HEK293 (cell line): ENCODE measurements around the gene CXCL16.

Experiments used
- CTCF ChIA-PET: fragments of 350-600 bp; formaldehyde crosslinking; extraction: SDS; loops from one replicate; lab custom pipeline; 2021; ENCODE audit warnings: antibody characterized with exemption; lab: Yijun Ruan, JAX
- POLR2A ChIA-PET: fragments of 300-600 bp; formaldehyde crosslinking; extraction: SDS; loops from one replicate; lab custom pipeline; 2020; ENCODE audit warnings: antibody characterized with exemption, inconsistent platforms; lab: Yijun Ruan, JAX
- H3K27ac ChIP-seq: fragments of 200-500 bp; sonication (Bioruptor generic); 2 replicates; pipeline ENCODE4 v1.5.1; 2014; ENCODE audit warnings: low read depth, low read length, control low read depth, inconsistent platforms; ENCODE audit errors: extremely low read depth
- H3K36me3 ChIP-seq, 2 experiments: fragments of 200-500 bp in 1 of 2; sonication (Bioruptor generic) in 1 of 2; 1 replicate in 1 of 2; 2 replicates in 1 of 2; pipeline ENCODE4 v1.5.1; 2014 to 2017; ENCODE audit warnings: inconsistent platforms in 2 of 2, low read length in 2 of 2; ENCODE audit not compliant: control insufficient read depth in 2 of 2, insufficient read depth in 1 of 2
- H3K4me1 ChIP-seq: fragments of 200-500 bp; sonication (Bioruptor generic); 2 replicates; pipeline ENCODE4 v1.5.1; 2014; ENCODE audit warnings: mild to moderate bottlenecking, low read length, inconsistent platforms; ENCODE audit not compliant: control insufficient read depth, insufficient read depth
- H3K4me3 ChIP-seq: 2 replicates; pipeline ENCODE4 v1.5.1; 2011; ENCODE audit warnings: low read depth, mild to moderate bottlenecking, control low read depth, low read length, moderate library complexity
- H3K9me3 ChIP-seq: fragments of 200-500 bp; sonication (Bioruptor generic); 2 replicates; pipeline ENCODE4 v1.5.1; 2014; ENCODE audit warnings: low read depth, low read length, inconsistent platforms; ENCODE audit not compliant: control insufficient read depth, insufficient read depth
- FEZF1 ChIP-seq: fragments of 450-650 bp; formaldehyde crosslinking; IDR thresholded peaks from 2 replicates; pipeline ENCODE4 v1.5.1; 2016; ENCODE audit warnings: missing biosample characterization, missing genetic modification characterization
- HOXA7 ChIP-seq: sonication (generic); formaldehyde crosslinking; IDR thresholded peaks from 2 replicates; pipeline ENCODE4 v1.8.1; 2022; ENCODE audit warnings: missing genetic modification reagents, borderline replicate concordance
- KLF7 ChIP-seq: fragments of 450-650 bp; formaldehyde crosslinking; IDR thresholded peaks from 2 replicates; pipeline ENCODE4 v1.5.1; 2016; ENCODE audit warnings: missing biosample characterization, missing genetic modification characterization, borderline replicate concordance
- MZF1 ChIP-seq: fragments of 450-650 bp; formaldehyde crosslinking; IDR thresholded peaks from 2 replicates; pipeline ENCODE4 v1.5.1; 2017; ENCODE audit warnings: missing biosample characterization, missing genetic modification characterization, borderline replicate concordance
- ZBTB1 ChIP-seq: fragments of 450-650 bp; formaldehyde crosslinking; IDR thresholded peaks from 2 replicates; pipeline ENCODE4 v1.5.1; 2016; ENCODE audit warnings: missing biosample characterization, missing genetic modification characterization
- ZBTB26 ChIP-seq: fragments of 450-650 bp; formaldehyde crosslinking; optimal IDR thresholded peaks from 2 replicates; pipeline ENCODE3; 2016; ENCODE audit warnings: missing biosample characterization, mild to moderate bottlenecking, missing genetic modification characterization
- ZBTB48 ChIP-seq: fragments of 450-650 bp; formaldehyde crosslinking; IDR thresholded peaks from 2 replicates; pipeline ENCODE4 v1.5.1; 2016; ENCODE audit warnings: missing biosample characterization, missing genetic modification characterization
- ZBTB7A ChIP-seq: fragments of 450-650 bp; formaldehyde crosslinking; IDR thresholded peaks from 2 replicates; pipeline ENCODE4 v1.5.1; 2016; ENCODE audit warnings: low read depth, missing biosample characterization, missing genetic modification characterization
- ZBTB8A ChIP-seq: fragments of 450-650 bp; formaldehyde crosslinking; IDR thresholded peaks from 2 replicates; pipeline ENCODE4 v1.5.1; 2016; ENCODE audit warnings: missing biosample characterization, missing genetic modification characterization
- ZFP41 ChIP-seq: fragments of 450-650 bp; formaldehyde crosslinking; IDR thresholded peaks from 2 replicates; pipeline ENCODE4 v1.5.1; 2016; ENCODE audit warnings: missing biosample characterization, missing genetic modification characterization, borderline replicate concordance
- ZNF266 ChIP-seq: fragments of 450-650 bp; formaldehyde crosslinking; IDR thresholded peaks from 2 replicates; pipeline ENCODE4 v1.5.1; 2016; ENCODE audit warnings: missing biosample characterization, missing genetic modification characterization, low read depth
- ZNF473 ChIP-seq: fragments of 450-650 bp; formaldehyde crosslinking; IDR thresholded peaks from 2 replicates; pipeline ENCODE4 v1.5.1; 2017; ENCODE audit warnings: missing biosample characterization, missing genetic modification characterization
- ZNF48 ChIP-seq: fragments of 450-650 bp; formaldehyde crosslinking; IDR thresholded peaks from 2 replicates; pipeline ENCODE4 v1.5.1; 2016; ENCODE audit warnings: missing biosample characterization, missing genetic modification characterization
- ZNF510 ChIP-seq: fragments of 450-650 bp; formaldehyde crosslinking; IDR thresholded peaks from 2 replicates; pipeline ENCODE4 v1.5.1; 2018; ENCODE audit warnings: mild to moderate bottlenecking, missing genetic modification characterization, missing biosample characterization; ENCODE audit not compliant: insufficient replicate concordance
- ZNF521 ChIP-seq: fragments of 450-650 bp; formaldehyde crosslinking; IDR thresholded peaks from 2 replicates; pipeline ENCODE4 v1.5.1; 2017; ENCODE audit warnings: missing biosample characterization, mild to moderate bottlenecking, missing genetic modification characterization
- ZNF529 ChIP-seq: fragments of 450-650 bp; formaldehyde crosslinking; IDR thresholded peaks from 2 replicates; pipeline ENCODE4 v1.5.1; 2017; ENCODE audit warnings: missing genetic modification characterization, missing biosample characterization; ENCODE audit not compliant: insufficient replicate concordance
- ZXDB ChIP-seq: fragments of 450-650 bp; formaldehyde crosslinking; IDR thresholded peaks from 2 replicates; pipeline ENCODE4 v1.5.1; 2016; ENCODE audit warnings: missing biosample characterization, missing genetic modification characterization
- TF ChIP-seq, protein P1 (sequence below): fragments of 450-650 bp; formaldehyde crosslinking; IDR thresholded peaks from 2 replicates; pipeline ENCODE4 v1.5.1; 2017; ENCODE audit warnings: missing biosample characterization, mild to moderate bottlenecking, missing genetic modification characterization, moderate library complexity
- TF ChIP-seq, protein P2 (sequence below): fragments of 450-650 bp; formaldehyde crosslinking; IDR thresholded peaks from 2 replicates; pipeline ENCODE4 v1.5.1; 2016; ENCODE audit warnings: missing biosample characterization, missing genetic modification characterization

The CXCL16 gene

GRCh38 chr17:4743898-4744297, 4.2 kb upstream of the CXCL16 start:
- Histone ChIP-seq H3K27ac (no peak overlapping the region), H3K36me3 (no peaks in the 10 kb centered on the region), H3K4me1 (peaks cover 4% of the 10 kb centered on the region)
- POLR2A ChIA-PET, result interaction anchor here (1.1 kb wide), 1 partner anchor 12 kb away, joined by 3 read pairs; no protein-coding TSS in a partner anchor
- TF ChIP-seq KLF7 (tag by site-specific recombination) (no peak), ZBTB8A (tag by site-specific recombination) (no peak), ZFP41 (no peak), MZF1 (tag by site-specific recombination) (no peak), ZNF521 (tag by site-specific recombination) (no peak)
- TF ChIP-seq, protein P1, sequence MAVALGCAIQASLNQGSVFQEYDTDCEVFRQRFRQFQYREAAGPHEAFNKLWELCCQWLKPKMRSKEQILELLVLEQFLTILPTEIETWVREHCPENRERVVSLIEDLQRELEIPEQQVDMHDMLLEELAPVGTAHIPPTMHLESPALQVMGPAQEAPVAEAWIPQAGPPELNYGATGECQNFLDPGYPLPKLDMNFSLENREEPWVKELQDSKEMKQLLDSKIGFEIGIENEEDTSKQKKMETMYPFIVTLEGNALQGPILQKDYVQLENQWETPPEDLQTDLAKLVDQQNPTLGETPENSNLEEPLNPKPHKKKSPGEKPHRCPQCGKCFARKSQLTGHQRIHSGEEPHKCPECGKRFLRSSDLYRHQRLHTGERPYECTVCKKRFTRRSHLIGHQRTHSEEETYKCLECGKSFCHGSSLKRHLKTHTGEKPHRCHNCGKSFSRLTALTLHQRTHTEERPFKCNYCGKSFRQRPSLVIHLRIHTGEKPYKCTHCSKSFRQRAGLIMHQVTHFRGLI (tag by site-specific recombination), result no peak
- TF ChIP-seq, all 188 proteins: peak for 0
- CTCF ChIA-PET, result interaction anchor here (0.8 to 0.9 kb wide), 2 partner anchors 20 to 46 kb away, joined by 3 read pairs; no protein-coding TSS in a partner anchor
- H3K4me3 ChIP-seq, result no peak overlapping the region
- H3K9me3 ChIP-seq, result no peaks in the 10 kb centered on the region

DNA sequence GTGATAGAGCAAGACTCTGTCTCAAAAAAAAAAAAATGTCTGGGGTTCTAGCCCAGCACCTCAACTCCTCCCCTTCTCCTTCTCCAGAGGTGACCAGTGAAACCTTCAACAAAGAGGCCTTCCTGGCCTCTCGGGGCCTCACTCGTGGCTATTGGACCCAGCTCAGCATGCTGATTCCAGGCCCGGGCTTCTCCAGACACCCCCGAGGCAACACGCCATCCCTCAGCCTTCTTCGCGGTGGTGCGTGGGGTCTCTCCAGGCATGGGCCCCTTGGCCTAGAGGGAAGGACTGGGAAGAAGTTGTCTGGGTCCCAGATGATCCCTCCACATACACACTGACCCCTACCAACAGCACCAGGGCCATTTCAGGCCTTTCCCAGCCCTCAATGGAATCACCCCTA, 3.5 kb upstream of the CXCL16 start:
- Histone ChIP-seq H3K4me3 (no peak overlapping the region), H3K27ac (no peak overlapping the region), H3K4me1 (peaks cover 8% of the 10 kb centered on the region), H3K9me3 (no peaks in the 10 kb centered on the region), H3K36me3 (no peaks in the 10 kb centered on the region)
- TF ChIP-seq ZXDB (tag by site-specific recombination) (no peak), ZNF510 (tag by site-specific recombination) (no peak), ZBTB48 (tag by site-specific recombination) (no peak), ZNF48 (tag by site-specific recombination) (no peak), FEZF1 (tag by site-specific recombination) (no peak), ZBTB26 (tag by site-specific recombination) (no peak), ZBTB7A (tag by site-specific recombination) (no peak), ZNF266 (tag by site-specific recombination) (no peak), ZBTB8A (tag by site-specific recombination) (no peak), HOXA7 (CRISPR knock-in tag) (no peak), ZNF473 (tag by site-specific recombination) (no peak), ZBTB1 (tag by site-specific recombination) (no peak), ZNF529 (no peak)
- TF ChIP-seq, protein P2, sequence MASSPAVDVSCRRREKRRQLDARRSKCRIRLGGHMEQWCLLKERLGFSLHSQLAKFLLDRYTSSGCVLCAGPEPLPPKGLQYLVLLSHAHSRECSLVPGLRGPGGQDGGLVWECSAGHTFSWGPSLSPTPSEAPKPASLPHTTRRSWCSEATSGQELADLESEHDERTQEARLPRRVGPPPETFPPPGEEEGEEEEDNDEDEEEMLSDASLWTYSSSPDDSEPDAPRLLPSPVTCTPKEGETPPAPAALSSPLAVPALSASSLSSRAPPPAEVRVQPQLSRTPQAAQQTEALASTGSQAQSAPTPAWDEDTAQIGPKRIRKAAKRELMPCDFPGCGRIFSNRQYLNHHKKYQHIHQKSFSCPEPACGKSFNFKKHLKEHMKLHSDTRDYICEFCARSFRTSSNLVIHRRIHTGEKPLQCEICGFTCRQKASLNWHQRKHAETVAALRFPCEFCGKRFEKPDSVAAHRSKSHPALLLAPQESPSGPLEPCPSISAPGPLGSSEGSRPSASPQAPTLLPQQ, result no peak
- POLR2A ChIA-PET, result interaction anchor here (1.1 kb wide), 1 partner anchor 11 kb away, joined by 3 read pairs; no protein-coding TSS in a partner anchor
- CTCF ChIA-PET, result no interaction called here
